Peyer's patch (tissue), 4 donors: ENCODE data around the gene LGI2.

Experiments used
- POLR2A ChIP-seq, 2 donors: fragments of 450-650 bp; IDR thresholded peaks; one replicate each; pipeline ENCODE4 v1.5.1; 2017; ENCODE audit warnings: antibody characterized with exemption in 2 of 2, mild to moderate bottlenecking in 2 of 2, moderate library complexity in 2 of 2
- TF ChIP-seq, protein P1 (sequence below), 6 experiments: fragments of 450-650 bp in 4 of 6; fragments of 200-600 bp in 2 of 6; sonication (generic) in 1 of 6; IDR thresholded peaks; one replicate each; pipeline ENCODE4 v1.5.1; 2017 to 2019; ENCODE audit warnings: antibody characterized with exemption in 6 of 6, mild to moderate bottlenecking in 3 of 6, moderate library complexity in 1 of 6

DNA sequence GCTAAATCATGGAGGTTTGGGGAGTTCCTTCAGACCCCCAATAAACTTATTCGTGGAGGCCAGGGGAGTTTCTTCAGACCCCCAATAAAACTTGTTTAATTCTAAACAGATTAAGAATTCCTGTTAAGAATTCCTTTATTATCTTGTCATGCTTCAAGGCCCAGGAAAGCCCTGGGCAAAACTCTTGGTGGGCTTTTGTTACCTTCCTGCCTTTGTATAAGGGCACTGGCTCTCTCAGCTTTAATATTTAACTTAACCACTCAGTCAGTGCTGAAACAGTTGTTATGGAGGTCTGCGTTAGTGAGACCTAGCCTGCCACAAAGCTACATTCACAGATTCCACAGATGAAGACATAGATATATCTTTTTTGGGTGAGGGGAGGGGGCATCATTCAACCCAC is 29.0 kb upstream of the LGI2 start:
- TF ChIP-seq, protein P1, sequence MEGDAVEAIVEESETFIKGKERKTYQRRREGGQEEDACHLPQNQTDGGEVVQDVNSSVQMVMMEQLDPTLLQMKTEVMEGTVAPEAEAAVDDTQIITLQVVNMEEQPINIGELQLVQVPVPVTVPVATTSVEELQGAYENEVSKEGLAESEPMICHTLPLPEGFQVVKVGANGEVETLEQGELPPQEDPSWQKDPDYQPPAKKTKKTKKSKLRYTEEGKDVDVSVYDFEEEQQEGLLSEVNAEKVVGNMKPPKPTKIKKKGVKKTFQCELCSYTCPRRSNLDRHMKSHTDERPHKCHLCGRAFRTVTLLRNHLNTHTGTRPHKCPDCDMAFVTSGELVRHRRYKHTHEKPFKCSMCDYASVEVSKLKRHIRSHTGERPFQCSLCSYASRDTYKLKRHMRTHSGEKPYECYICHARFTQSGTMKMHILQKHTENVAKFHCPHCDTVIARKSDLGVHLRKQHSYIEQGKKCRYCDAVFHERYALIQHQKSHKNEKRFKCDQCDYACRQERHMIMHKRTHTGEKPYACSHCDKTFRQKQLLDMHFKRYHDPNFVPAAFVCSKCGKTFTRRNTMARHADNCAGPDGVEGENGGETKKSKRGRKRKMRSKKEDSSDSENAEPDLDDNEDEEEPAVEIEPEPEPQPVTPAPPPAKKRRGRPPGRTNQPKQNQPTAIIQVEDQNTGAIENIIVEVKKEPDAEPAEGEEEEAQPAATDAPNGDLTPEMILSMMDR (IDR thresholded peaks at IDR 0.05): no peak
- TF ChIP-seq POLR2A (IDR thresholded peaks at IDR 0.05): no peak
